ENCODE measurements around the gene RCAN1. TPM values are rescaled to one million over a fixed set of nuclear protein-coding genes. Genes with fewer than 3 reads are reported as not detected.

RCAN1 gene
- total and polyA plus RNA-seq, 3 donors from 2014 or later: 16.7 to 21.9 (median 20.6) TPM

DNA sequence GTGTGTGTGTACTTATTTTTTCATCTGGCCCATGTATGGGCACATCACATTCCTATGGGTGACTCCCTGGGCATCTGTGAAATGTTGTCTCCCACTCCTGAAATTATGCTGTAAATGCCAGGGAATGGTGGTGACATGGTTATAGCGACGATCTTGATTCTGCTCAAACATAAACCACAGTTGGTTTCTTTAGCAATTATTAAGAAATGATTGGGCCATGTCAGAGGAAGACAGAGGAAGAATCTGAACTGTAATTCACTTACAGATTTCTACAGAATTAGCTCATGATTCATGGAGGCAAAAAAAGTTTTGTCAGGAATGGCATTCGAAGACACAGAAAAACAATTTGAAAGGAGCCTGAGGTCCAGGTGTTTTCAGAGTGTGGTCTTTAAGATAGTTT, 77.1 kb downstream of the RCAN1 start:
- no peak for DNase-seq
- 91 to 97% methylated on average over 3 of the region's 3 CpGs for WGBS, 2 donors
- intact Hi-C loops (cut with DNase I; ENCODE audit: low total_unique reads): no loop called here
- H3K4me3 ChIP-seq: no peak overlapping the region
- H3K27ac ChIP-seq: no peak overlapping the region
- no peaks in the 10 kb centered on the region for H3K9me3 ChIP-seq
- H3K4me1 ChIP-seq: no peaks in the 10 kb centered on the region
- no peaks in the 10 kb centered on the region for H3K27me3 ChIP-seq
- TF ChIP-seq, protein P1, sequence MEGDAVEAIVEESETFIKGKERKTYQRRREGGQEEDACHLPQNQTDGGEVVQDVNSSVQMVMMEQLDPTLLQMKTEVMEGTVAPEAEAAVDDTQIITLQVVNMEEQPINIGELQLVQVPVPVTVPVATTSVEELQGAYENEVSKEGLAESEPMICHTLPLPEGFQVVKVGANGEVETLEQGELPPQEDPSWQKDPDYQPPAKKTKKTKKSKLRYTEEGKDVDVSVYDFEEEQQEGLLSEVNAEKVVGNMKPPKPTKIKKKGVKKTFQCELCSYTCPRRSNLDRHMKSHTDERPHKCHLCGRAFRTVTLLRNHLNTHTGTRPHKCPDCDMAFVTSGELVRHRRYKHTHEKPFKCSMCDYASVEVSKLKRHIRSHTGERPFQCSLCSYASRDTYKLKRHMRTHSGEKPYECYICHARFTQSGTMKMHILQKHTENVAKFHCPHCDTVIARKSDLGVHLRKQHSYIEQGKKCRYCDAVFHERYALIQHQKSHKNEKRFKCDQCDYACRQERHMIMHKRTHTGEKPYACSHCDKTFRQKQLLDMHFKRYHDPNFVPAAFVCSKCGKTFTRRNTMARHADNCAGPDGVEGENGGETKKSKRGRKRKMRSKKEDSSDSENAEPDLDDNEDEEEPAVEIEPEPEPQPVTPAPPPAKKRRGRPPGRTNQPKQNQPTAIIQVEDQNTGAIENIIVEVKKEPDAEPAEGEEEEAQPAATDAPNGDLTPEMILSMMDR (IDR thresholded peaks at IDR 0.05): no peak
- TF ChIP-seq POLR2A (IDR thresholded peaks at IDR 0.05): no peak
- no peaks in the 10 kb centered on the region for H3K36me3 ChIP-seq (ENCODE audit: low read depth, missing control alignments)

GRCh38 chr21:34536820-34537219, 78.1 kb downstream of the RCAN1 start:
- Histone ChIP-seq H3K4me1 (peaks cover 2% of the 10 kb centered on the region), H3K4me3 (no peak overlapping the region), H3K9me3 (no peaks in the 10 kb centered on the region), H3K36me3 (ENCODE audit: low read depth, missing control alignments) (no peaks in the 10 kb centered on the region), H3K27ac (no peak overlapping the region), H3K27me3 (no peaks in the 10 kb centered on the region)
- no peak for TF ChIP-seq POLR2A (IDR thresholded peaks at IDR 0.05)
- TF ChIP-seq, protein P1 (IDR thresholded peaks at IDR 0.05): no peak
- 53 to 60% methylated on average over 2 of the region's 2 CpGs for WGBS, 2 donors
- DNase-seq: no peak
- intact Hi-C loops (cut with DNase I; ENCODE audit: low total_unique reads): no loop called here

- TF ChIP-seq, protein P1 (IDR thresholded peaks at IDR 0.05): no peak
- no peak for TF ChIP-seq POLR2A (IDR thresholded peaks at IDR 0.05)
- Histone ChIP-seq H3K27ac (no peak overlapping the region), H3K36me3 (ENCODE audit: low read depth, missing control alignments) (no peaks in the 10 kb centered on the region), H3K9me3 (no peaks in the 10 kb centered on the region), H3K27me3 (no peaks in the 10 kb centered on the region), H3K4me1 (peaks cover 5% of the 10 kb centered on the region), H3K4me3 (no peak overlapping the region)
- 92 to 93% methylated on average over 8 of the region's 8 CpGs for WGBS, 2 donors
- intact Hi-C loops (cut with DNase I; ENCODE audit: low total_unique reads): no loop called here
- no peak for DNase-seq
Measured at GRCh38 chr21:34536311-34536710, 78.6 kb downstream of the RCAN1 start.

DNA sequence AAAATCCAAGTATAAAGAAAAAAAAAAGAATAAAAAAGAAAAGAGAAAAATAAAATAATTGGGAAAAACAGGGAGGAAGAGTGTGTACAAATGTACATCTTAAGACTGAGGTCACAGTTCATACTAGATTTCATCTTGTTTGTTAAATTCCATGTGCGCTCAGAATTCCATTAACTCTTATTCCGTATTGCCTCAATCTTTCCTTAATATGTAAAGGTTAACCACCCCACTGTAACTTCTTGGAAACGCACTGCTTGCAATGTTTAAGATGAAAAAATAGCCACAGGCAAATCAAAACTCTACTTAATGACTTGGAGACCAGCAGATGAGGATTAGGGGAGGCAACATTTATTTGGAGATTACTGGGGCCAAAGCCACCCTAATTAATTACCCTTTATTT, 79.0 kb downstream of the RCAN1 start:
- TF ChIP-seq, protein P1 (IDR thresholded peaks at IDR 0.05): no peak
- TF ChIP-seq POLR2A (IDR thresholded peaks at IDR 0.05): no peak
- H3K27me3 ChIP-seq: no peaks in the 10 kb centered on the region
- no peaks in the 10 kb centered on the region for H3K36me3 ChIP-seq (ENCODE audit: low read depth, missing control alignments)
- no peak for DNase-seq
- intact Hi-C loops (cut with DNase I; ENCODE audit: low total_unique reads): no loop called here
- peaks cover 9% of the 10 kb centered on the region for H3K4me1 ChIP-seq
- H3K27ac ChIP-seq: no peak overlapping the region
- 93 to 98% methylated on average over 3 of the region's 3 CpGs for WGBS, 2 donors
- no peaks in the 10 kb centered on the region for H3K9me3 ChIP-seq
- H3K4me3 ChIP-seq: no peak overlapping the region

DNA sequence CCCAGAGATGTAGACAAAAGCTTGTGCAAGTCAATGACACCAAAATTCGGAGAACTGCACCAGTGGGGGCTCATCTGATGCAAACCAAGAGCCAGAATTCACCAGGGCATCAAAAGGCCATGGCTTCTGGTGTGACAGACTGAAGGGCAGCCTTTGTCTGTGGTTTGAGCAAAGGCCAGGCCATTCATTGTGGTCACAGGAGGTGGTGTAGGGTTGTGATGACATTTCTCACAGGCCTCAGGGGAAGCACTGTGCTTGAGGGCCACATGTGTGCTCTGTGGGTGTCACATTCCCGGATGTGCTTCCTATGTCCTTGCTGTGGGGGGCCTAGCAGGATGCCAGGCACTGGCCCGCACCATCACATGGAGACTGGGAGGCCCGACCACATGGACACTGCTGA, 80.4 kb downstream of the RCAN1 start:
- intact Hi-C loops (cut with DNase I; ENCODE audit: low total_unique reads): no loop called here
- peaks cover 10% of the 10 kb centered on the region for H3K4me1 ChIP-seq
- H3K9me3 ChIP-seq: no peaks in the 10 kb centered on the region
- H3K27me3 ChIP-seq: no peaks in the 10 kb centered on the region
- no peak overlapping the region for H3K4me3 ChIP-seq
- H3K27ac ChIP-seq: no peak overlapping the region
- WGBS, 2 donors: 77 to 89% methylated on average over 4 of the region's 4 CpGs
- no peak for DNase-seq
- TF ChIP-seq, protein P1 (IDR thresholded peaks at IDR 0.05): no peak
- no peak for TF ChIP-seq POLR2A (IDR thresholded peaks at IDR 0.05)
- no peaks in the 10 kb centered on the region for H3K36me3 ChIP-seq (ENCODE audit: low read depth, missing control alignments)

Data from testis (tissue), 3 donors.